BJ (cell line): Measurements from ENCODE around the gene DUT. TPM values are rescaled to one million over a fixed set of nuclear protein-coding genes. Genes with fewer than 3 reads are reported as not detected.

ENCODE experiments used
- CTCF ChIA-PET: fragments of 350-600 bp; formaldehyde crosslinking; extraction: SDS; loops from one replicate; lab custom pipeline; 2021; ENCODE audit warnings: antibody characterized with exemption, inconsistent platforms; lab: Yijun Ruan, JAX
- POLR2A ChIA-PET: fragments of 300-600 bp; sonication (Branson Sonifier 250); formaldehyde crosslinking; extraction: SDS; loops from one replicate; lab custom pipeline; 2021; ENCODE audit warnings: antibody characterized with exemption; lab: Charles Lee
- DNase-seq: peaks from one replicate; pipeline ENCODE4 v3.0.0-alpha.2; 2011; ENCODE audit warnings: low read depth
- H3K27me3 ChIP-seq: 2 replicates; pipeline ENCODE4 v1.6.0; 2011; ENCODE audit warnings: low read length; ENCODE audit not compliant: control insufficient read depth, insufficient read depth
- H3K36me3 ChIP-seq: 2 replicates; pipeline ENCODE4 v1.5.1; 2011; ENCODE audit warnings: low read length; ENCODE audit not compliant: control insufficient read depth, insufficient read depth
- H3K4me3 ChIP-seq: 2 replicates; pipeline ENCODE4 v1.5.1; 2011; ENCODE audit warnings: low read depth, mild to moderate bottlenecking, control low read depth, low read length
- polyA plus RNA-seq: library from polyadenylated mRNA; depleted of rRNA; stranded (reverse); fragments of >200 nt; gene quantifications from 2 replicates; pipeline ENCODE4 v1.2.3, GENCODE V29; 2011
- TF ChIP-seq, protein P1 (sequence below): IDR thresholded peaks from 2 replicates; pipeline ENCODE4 v1.5.1; 2011; ENCODE audit warnings: low read depth, mild to moderate bottlenecking, control low read depth, inconsistent platforms, low read length, moderate library complexity; ENCODE audit not compliant: insufficient read depth

The DUT gene
- polyA plus RNA-seq, 1 experiment, result 49.3 TPM

DNA sequence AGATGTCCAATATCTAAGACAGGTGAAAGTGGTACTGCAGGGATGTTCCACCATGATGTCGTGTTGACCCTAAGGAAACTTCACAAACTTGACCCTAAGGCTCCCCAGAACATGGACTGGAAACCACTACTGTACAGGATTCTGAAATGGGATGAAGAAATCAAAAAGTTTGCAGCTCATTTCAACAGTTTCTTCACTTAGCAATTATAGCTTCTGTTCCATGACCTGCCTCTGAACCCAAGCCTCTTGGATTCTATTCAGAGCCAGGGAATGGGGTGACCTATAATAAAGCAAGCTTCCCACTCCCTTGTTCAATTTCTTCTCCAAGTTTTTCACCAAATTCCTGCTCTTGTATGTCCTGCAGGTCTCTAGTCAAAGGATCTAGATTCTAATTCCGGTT is 40.7 kb downstream of the DUT start:
- POLR2A ChIA-PET, result no interaction called here
- no peak overlapping the region for H3K4me3 ChIP-seq
- DNase-seq, result no peak
- TF ChIP-seq, protein P1, sequence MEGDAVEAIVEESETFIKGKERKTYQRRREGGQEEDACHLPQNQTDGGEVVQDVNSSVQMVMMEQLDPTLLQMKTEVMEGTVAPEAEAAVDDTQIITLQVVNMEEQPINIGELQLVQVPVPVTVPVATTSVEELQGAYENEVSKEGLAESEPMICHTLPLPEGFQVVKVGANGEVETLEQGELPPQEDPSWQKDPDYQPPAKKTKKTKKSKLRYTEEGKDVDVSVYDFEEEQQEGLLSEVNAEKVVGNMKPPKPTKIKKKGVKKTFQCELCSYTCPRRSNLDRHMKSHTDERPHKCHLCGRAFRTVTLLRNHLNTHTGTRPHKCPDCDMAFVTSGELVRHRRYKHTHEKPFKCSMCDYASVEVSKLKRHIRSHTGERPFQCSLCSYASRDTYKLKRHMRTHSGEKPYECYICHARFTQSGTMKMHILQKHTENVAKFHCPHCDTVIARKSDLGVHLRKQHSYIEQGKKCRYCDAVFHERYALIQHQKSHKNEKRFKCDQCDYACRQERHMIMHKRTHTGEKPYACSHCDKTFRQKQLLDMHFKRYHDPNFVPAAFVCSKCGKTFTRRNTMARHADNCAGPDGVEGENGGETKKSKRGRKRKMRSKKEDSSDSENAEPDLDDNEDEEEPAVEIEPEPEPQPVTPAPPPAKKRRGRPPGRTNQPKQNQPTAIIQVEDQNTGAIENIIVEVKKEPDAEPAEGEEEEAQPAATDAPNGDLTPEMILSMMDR, result no peak
- H3K27me3 ChIP-seq, result no peaks in the 10 kb centered on the region
- CTCF ChIA-PET, result interaction anchor here (0.8 to 1.0 kb wide), 3 partner anchors 8 to 16 kb away, joined by 3 to 4 read pairs (median 3); no protein-coding TSS in a partner anchor
- no peaks in the 10 kb centered on the region for H3K36me3 ChIP-seq

DNA sequence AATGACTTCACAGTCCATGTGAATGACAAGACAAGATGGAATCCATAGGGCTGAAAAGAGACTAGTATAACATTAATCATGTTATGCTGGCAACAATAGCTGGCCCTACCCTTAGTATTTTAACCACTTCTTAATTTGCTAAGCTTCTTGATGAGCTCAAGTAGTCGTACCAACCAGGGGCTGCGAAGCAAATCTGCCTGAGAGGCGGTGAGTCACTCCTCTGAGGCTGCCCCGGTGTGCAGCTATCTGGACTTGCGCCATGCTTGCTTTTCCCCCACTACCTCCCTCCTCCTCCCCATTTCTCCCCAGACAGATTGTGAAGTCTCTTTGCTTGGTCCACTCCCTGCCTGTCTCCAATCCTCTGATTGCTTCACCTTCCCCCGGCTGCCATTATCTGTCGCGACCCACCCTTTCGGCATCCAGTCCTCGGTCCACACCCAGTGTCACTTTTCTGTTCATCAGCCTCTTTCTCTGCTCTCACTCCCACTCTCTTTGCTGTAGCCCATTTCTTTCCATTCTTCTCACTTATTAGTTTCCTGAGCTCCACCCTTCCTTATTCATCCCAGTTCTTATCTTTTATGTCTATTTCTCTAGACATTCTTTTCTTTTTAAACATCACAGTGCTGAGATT is 42.7 kb downstream of the DUT start:
- H3K4me3 ChIP-seq, result no peak overlapping the region
- ChIA-PET CTCF (interaction anchor here (0.6 kb wide), 2 partner anchors 16 to 602 kb away, joined by 3 to 5 read pairs; no protein-coding TSS in a partner anchor), POLR2A (no interaction called here)
- H3K36me3 ChIP-seq, result no peaks in the 10 kb centered on the region
- no peak for DNase-seq
- no peaks in the 10 kb centered on the region for H3K27me3 ChIP-seq
- TF ChIP-seq, protein P1, result no peak

DNA sequence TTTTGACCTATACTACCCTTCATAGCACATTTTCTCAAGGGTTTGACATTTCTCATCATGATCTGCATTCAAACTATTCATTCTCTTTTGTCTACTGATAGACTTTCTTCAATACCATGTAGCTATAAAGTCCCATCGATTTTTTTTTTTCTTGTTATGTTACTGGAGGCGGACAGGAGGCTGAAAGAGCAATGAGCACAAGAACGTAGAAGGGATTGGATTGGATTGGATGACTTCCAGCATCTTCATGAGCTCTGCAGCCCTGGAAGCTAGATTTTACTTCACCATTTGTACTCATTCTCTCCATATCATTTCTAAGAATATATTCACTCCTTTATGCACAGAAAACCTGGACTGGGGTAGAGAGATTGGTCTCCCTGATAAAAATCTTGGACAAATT is 43.2 kb downstream of the DUT start:
- ChIA-PET CTCF (interaction anchor here (0.6 kb wide), 2 partner anchors 16 to 602 kb away, joined by 3 to 5 read pairs; no protein-coding TSS in a partner anchor), POLR2A (no interaction called here)
- Histone ChIP-seq H3K4me3 (no peak overlapping the region), H3K27me3 (no peaks in the 10 kb centered on the region), H3K36me3 (no peaks in the 10 kb centered on the region)
- DNase-seq, result no peak
- TF ChIP-seq, protein P1, result no peak

DNA sequence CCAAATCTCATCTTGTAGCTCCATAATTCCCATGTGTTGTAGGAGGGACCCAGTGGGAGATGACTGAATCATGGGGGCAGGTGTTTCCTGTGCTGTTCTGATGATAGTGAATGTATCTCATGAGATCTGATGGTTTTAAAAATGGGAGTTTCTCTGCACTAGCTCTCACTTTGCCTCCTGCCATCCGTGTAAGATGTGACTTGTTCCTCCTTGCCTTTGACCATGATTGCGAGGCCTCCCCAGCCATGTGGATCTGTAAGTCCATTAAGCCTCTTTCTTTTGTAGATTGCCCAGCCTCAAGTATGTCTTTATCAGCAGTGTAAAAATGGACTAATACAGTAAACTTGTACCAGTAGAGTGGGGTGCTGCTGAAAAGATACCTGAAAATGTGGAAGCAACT is 44.5 kb downstream of the DUT start:
- TF ChIP-seq, protein P1, result no peak
- Histone ChIP-seq H3K4me3 (no peak overlapping the region), H3K36me3 (no peaks in the 10 kb centered on the region), H3K27me3 (no peaks in the 10 kb centered on the region)
- CTCF ChIA-PET, result interaction anchor here (0.6 kb wide), 1 partner anchor 239 kb away, joined by 3 read pairs; no protein-coding TSS in a partner anchor
- no peak for DNase-seq
- POLR2A ChIA-PET, result no interaction called here

DNA sequence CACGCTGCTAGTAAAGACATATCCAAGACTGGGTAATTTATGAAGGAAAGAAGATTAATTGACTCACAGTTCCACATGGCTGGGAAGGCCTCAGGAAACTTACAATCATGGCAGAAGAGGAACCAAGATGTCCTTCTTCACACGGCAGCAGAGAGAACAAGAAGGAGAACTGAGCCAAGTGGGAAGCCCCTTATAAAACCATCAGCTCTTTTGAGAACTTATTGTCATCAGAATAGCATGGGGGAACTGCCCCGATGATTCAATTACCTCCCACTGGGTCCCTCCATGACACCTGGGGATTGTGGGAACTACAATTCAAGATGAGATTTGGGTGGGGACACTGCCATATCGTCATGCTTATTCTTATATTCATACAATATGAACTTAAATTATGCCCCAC is 49.0 kb downstream of the DUT start:
- ChIA-PET POLR2A (no interaction called here), CTCF (interaction anchor here (1.8 kb wide), 1 partner anchor 22 kb away, joined by 4 read pairs; no protein-coding TSS in a partner anchor)
- TF ChIP-seq, protein P1, result no peak
- no peak for DNase-seq
- no peaks in the 10 kb centered on the region for H3K27me3 ChIP-seq
- no peak overlapping the region for H3K4me3 ChIP-seq
- H3K36me3 ChIP-seq, result no peaks in the 10 kb centered on the region
